HG02571 (cell line): ENCODE measurements around the gene NCAPD2.
"Not testable (repeated sequence)": the region's sequence is repeated elsewhere in the genome, so short reads cannot be mapped to it uniquely, and the experiment has no call there.

Source experiments
- ATAC-seq: cut with Tn5 transposase; IDR thresholded peaks from one replicate; pipeline ENCODE4 v1.9.1; 2021; ENCODE audit warnings: mild to moderate bottlenecking, moderate library complexity; ENCODE audit not compliant: unreplicated experiment

The NCAPD2 gene

DNA sequence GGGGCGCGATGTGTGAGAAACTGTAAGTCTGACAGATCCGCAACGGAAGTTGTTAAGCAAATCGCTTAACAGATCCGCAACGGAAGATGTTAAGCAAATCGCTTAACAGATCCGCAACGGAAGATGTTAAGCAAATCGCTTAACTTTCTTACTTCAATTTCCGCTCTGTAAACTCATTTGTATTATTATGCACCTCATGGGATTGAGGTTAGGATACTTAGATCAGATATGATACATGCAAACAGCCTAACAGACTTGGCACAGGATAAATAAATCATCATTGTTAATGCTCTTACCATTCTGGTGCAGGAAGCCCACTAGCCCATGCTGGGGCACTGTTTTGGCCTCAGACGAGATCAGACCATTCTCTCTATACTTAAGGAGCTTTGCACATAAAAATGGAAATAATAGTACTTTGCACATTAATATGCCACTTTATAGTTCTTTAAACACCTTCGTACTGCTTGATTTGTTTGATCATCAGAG lies 399 bp downstream of the NCAPD2 start:
- ATAC-seq: no peak

DNA sequence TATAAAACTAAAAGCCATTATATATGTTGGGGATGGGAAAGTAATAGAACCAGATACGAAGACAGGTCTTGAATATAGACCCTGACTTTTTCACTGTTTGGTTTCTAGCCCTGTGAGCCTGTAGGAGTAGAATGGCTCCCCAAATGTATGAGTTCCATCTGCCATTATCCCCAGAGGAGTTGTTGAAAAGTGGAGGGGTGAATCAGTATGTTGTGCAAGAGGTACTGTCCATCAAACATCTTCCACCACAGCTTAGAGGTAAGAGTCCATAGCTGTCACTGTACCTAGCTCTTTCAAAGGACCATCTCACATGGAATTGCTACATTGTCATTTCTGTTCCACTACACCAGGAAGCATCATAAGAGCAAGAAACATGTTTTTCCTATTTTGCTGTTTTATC lies 1.1 kb downstream of the NCAPD2 start:
- no peak for ATAC-seq

DNA sequence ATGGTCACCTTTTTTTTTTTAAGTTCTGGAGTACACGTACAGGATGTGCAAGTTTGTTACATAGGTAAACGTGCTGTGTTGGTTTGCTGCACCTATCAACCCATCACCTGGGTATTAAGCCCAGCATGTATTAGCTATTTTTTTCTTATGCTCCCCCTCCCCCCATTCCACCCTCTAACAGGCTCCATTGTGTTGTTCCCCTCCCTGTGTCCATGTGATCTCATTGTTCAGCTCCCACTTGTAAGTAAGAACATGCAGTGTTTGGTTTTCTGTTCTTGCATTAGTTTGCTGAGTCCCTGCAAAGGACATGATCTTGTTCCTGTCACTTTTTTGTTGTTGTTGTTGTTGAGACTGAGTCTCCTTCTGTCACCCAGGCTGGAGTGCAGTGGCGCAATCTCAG lies 3.4 kb downstream of the NCAPD2 start:
- ATAC-seq: not testable (repeated sequence)

DNA sequence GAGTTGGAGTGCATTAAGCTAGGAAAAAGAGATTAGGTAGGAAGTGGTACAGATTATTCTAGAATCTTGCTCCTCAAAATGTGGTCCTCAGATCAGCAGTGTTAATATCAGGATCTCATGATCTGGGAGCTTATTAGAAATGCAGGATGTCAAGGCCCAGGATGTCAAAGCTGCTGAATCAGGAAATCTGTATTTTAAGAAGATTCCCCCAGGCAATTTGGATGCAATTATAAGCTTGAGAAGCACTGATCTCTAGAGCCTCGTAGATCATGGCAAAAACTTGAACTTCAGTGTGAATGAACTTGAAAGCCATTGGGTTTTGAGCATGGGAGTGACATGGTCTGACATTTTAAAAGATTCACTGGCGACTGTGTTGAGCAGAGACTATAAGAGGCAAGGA lies 6.6 kb downstream of the NCAPD2 start:
- ATAC-seq: no peak

DNA sequence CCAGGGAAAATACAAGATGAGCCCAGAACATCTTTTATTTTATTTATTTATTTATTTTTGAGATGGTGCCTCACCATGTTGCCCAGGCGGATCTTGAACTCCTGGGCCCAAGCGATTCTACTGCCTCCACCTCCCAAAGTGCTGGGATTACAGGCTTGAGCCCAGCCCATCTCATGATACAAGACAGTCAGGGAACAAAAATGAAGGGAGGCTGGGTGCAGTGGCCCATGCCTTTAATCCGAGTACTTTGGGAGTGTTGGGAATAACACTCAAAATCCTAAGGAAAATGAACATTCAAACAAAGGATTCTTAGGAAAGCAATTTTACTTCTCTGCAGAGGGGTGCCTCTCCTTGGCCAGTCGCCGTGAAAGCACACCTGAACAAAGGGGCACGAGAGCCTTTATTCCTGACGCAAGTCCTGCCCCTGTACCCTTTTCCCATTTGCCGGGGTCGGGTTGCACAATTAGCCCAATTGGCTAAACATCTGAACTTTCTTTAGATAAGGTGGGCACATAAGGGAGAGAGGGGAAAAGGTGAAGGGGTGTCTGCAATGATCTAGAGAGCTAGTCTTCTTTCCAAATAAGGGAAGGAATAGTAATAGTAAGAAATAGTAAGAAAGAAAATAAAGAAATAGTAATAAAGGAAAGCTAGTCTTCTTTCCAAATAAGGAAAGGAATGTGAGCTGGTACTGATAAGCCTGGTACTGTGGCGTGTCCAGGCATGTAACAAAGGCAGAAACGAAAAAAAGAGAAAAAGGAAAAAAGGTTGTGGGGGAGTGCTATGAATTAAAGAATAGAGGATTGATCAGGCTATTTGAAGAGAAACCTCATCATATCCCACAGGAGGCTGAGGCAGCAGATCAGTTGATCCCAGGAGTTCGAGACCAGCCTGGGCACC lies 13.4 kb downstream of the NCAPD2 start:
- ATAC-seq: no peak

DNA sequence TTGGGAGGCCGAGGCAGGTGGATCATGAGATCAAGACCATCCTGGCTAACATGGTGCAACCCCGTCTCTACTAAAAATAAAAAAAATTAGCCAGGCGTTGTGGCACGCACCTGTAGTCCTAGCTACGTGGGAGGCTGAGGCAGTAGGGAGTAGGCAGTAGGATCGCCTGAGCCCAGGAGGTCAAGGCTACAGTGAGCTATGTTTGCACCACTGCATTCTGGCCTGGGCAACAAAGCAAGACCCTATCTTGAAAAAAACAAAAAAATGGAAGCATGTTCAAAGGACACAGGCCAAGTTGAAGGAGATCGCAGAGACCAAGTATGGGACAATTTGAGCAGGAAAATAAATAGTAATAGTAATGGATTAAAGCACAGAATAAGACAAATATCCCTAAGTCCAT lies 14.2 kb downstream of the NCAPD2 start:
- no peak for ATAC-seq

DNA sequence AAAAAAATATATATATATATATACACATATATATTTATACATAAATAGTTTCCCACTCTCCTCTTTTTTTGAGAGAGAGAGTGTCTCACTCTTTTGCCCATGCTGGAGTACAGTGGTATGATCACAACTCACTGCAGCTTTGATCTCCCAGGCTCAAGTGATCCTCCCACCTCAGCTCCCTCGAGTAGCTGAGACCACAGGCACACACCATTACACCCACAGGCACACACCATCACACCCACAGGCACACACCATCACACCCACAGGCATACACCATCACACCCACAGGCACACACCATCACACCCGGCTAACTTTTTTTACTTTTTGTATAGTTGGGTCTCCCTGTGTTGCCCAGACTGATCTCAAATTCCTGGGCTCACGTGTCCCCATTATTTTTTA lies 26.3 kb downstream of the NCAPD2 start:
- ATAC-seq: no peak

DNA sequence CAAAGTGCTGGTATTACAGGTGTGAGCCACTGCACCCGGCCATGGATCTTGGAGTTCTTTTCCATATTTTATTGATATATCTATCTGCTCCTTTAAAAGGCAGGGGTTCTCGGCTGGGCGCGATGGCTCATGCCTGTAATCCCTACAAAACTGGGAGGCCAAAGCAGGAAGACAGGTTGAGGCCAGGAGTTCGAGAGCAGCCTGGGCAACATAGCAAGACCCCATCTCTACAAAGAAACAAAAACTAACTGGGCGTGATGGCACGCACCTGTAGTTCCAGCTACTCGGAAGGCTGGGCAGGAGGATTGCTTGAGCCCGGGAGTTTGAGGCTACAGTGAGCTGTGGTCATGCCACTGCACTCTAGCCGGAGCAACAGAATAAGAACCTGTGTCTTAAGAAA lies 28.3 kb downstream of the NCAPD2 start:
- no peak for ATAC-seq

DNA sequence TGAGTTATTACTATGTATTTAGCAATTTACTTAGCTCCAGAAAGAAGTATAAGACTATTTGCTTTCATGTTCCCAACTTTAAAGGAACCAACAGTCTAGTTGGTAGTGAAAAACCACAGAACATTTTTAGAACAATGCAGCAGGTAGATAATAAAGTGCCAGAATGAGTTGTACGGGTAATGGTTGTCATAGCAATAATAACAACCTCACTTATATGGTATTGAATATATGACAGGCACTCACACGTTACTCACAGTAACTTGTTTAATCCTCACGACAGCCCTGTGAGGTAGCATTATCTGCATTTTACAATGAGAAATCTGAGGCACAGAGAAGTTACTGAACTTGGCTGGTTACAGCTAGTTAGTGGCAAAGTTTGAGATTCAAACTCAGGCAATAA lies 29.8 kb downstream of the NCAPD2 start:
- ATAC-seq: no peak

DNA sequence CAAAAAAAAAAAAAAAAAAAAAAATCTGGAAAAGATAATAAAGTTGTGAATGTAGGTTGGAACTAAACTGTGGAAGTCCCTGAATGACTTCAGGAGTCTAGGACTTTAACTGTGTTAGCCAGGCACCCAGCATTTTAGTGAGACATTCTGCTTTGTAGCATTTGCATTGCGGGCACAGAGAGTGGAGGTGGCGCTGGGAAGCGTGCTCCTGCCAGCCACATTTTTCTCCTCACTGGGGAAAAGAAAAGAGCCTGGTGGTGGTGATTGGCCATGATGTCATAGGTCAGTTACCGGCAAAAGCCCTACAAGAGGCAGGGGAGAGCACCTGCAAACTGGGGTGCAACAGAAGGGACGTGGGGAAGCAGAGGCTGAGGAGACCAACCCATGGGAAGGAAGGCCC lies 30.7 kb downstream of the NCAPD2 start:
- ATAC-seq: no peak

DNA sequence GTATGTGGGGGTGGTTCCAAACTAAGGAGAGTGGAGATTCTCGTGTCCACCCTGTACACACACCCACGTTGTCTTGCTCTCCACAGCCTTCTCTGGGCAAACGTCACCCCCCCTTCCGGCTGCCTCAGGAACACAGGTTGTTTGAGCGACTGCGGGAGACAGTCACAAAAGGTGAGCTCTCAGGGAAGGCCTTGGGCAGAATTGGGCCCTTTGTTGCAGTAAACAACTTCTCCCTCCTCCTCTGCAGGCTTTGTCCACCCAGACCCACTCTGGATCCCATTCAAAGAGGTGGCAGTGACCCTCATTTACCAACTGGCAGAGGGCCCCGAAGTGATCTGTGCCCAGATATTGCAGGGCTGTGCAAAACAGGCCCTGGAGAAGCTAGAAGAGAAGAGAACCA lies 32.3 kb downstream of the NCAPD2 start:
- ATAC-seq: no peak

DNA sequence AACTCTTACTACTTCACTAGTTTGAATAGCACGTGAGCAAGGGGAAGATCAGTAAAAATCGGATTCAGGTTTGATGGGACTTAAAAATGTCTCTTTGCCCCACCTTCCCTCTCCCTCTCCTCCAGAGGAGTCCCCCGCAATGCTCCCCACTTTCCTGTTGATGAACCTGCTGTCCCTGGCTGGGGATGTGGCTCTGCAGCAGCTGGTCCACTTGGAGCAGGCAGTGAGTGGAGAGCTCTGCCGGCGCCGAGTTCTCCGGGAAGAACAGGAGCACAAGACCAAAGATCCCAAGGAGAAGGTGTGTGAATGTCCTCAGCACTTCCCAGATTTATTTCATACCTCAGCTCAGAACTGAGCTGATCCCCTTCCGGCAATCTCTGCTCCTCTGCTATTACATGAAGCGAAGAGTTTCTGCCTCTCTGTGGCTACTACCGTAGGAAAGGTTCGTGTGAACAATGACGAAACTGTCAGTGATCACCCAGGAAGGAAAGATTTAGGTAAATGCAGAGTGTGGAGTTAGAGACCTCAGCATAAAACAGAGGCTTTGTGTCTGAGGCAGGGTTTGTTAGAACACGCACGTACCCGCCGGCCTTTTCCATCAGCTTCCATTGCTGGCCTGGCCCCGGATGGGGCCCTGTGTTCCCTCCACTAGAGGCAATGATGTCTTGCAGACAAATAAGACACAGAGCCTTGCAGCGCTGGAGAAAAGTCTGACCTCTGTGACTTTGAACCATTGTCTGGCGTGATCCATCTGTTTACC lies 33.0 kb downstream of the NCAPD2 start:
- ATAC-seq: no peak

DNA sequence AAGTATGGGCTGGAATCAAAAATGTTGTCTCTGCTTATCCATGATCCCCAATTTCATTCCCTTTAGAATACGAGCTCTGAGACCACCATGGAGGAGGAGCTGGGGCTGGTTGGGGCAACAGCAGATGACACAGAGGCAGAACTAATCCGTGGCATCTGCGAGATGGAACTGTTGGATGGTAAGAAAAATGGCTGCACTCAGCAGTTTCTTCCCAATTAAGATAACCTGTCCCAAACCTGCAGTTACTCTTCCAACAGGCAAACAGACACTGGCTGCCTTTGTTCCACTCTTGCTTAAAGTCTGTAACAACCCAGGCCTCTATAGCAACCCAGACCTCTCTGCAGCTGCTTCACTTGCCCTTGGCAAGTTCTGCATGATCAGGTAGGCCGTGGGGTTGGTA lies 33.8 kb downstream of the NCAPD2 start:
- ATAC-seq: no peak

DNA sequence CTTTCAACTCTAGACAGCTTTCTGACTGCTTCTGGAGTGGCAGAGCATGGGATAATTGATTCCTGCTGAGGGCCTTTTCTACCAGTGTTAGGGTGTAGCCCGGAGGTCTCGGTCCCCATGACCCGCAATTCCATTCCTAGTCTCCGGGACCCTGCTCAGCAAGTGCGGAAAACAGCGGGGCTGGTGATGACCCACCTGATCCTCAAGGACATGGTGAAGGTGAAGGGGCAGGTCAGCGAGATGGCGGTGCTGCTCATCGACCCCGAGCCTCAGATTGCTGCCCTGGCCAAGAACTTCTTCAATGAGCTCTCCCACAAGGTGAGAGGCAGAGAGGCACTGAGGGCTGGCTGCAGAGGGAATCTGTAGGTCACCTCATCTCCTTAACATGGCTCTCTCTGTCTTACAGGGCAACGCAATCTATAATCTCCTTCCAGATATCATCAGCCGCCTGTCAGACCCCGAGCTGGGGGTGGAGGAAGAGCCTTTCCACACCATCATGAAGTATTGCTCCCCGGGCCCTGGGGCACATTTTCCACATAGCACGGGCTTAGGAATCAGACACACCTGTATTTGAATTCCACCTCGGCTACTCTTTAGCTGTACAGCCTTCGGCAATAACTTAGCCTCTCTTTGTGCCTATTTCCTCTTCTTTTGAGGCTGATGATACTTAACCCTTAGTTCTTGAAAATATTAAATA lies 34.8 kb downstream of the NCAPD2 start:
- ATAC-seq: no peak

DNA sequence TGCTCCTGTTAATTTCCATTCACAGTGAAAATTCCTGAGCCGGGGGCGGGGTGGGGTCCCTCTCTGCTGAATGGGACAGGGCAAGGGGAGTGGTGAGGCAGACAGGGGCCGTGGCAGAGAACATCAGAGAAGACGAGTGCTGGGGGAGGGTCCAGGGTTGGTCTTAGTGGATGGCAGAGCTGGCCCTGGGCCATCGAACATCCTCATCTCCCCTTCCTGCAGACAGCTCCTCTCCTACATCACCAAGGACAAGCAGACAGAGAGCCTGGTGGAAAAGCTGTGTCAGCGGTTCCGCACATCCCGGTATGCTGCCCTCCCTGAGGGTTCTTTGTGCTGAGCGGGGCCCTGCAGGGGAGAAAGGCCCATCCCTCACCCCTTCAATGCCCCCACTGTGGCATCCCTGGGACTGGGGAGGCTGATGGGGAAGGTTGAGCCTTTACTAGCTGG lies 35.4 kb downstream of the NCAPD2 start:
- no peak for ATAC-seq

DNA sequence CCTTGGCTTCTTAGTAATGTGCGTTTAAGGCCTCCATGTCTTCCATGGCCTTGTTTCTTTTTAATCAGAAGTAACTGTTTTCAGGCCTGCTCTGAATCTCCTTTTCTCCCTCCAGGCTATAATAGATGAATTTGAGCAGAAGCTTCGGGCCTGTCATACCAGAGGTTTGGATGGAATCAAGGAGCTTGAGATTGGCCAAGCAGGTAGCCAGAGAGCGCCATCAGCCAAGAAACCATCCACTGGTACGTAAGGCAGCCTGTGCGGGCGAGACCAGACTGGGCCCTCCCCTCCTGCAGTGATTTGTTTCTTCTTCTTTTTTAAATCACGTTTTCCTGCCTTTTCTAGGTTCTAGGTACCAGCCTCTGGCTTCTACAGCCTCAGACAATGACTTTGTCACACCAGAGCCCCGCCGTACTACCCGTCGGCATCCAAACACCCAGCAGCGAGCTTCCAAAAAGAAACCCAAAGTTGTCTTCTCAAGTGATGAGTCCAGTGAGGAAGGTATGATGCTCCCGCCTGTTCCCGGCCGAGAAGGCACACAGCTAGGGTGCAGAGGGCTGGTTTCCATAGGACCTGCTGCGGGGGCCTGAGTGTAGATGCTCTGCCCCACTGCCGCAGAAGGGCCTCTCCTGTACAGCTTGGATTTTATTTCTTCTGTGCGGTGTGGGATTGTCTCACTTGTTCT lies 36.8 kb downstream of the NCAPD2 start:
- ATAC-seq: no peak

DNA sequence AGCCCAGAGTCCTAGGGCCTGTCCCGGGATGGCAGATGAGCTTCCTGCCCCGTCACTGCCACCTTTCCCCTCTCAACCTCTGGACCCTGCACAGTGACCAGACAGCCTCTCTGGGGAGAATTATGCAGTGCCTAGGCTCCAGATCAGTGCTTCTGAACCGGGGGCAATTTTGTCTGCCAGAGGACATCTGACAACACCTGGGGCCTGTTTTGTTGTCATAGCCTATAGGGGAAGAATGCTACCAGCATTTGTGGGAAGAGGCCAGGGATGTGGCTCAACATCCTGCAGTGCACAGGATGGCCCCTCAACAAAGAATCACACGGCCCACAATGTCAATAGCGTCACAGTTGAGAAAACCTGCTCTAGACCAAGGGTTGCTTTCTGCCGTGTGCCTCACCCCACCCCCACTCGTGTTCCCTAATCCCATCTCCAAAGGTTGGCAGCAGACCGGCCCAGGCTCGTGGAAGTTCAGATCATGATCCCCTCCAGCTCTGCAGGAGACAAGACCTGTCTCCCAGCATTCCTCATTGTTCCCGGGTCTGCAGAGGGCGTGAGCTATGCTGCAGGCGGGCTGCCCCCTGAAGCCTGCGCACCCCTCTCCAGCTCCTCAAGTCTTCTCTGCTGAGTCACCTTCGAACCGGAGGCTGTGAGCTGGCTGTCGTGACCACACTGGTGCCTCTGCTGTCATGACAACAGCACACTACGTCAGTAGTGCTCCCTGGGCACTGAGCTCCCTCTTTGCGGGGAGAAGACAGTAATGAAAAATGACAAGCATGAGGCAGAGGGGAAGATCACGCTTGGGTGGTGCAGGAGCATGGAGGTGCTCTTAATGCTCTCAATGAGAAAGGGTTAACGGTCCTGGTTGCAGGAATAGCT lies 38.4 kb downstream of the NCAPD2 start:
- ATAC-seq: no peak

DNA sequence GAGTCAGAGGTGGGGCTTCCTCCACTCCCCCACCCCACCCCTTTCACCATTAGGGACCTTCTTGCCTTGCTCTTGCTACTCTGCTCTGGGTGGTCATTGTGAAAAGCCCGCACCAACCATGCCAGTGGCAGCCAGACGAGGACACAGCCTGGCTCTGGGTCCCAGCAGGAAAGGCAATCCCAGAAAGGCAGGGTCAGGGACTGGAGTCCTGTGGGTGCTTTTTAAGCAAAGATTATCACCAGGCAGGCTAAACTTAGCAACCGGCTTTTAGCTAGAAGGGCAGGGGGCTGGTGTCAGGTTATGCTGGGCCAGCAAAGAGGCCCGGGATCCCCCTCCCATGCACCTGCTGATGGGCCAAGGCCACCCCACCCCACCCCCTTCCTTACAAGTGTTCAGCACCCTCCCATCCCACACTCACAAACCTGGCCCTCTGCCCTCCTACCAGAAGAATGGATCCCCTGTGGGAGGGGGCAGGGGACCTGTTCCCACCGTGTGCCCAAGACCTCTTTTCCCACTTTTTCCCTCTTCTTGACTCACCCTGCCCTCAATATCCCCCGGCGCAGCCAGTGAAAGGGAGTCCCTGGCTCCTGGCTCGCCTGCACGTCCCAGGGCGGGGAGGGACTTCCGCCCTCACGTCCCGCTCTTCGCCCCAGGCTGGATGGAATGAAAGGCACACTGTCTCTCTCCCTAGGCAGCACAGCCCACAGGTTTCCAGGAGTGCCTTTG lies 39.2 kb downstream of the NCAPD2 start:
- ATAC-seq: peak; percentile 8

DNA sequence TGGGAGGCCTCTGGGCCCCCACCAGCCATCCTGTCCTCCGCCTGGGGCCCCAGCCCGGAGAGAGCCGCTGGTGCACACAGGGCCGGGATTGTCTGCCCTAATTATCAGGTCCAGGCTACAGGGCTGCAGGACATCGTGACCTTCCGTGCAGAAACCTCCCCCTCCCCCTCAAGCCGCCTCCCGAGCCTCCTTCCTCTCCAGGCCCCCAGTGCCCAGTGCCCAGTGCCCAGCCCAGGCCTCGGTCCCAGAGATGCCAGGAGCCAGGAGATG lies 39.7 kb downstream of the NCAPD2 start:
- no peak for ATAC-seq
